Mesenchymal stem cell (in vitro differentiated cells and primary cell): Measurements from ENCODE around the gene SLC30A10.
"Not testable (repeated sequence)": the region's sequence is repeated elsewhere in the genome, so short reads cannot be mapped to it uniquely, and the experiment has no call there.

Source experiments
- DNase-seq: peaks from one replicate; pipeline ENCODE4 v3.0.0-alpha.2; 2013
- H2AFZ ChIP-seq: one replicate; pipeline ENCODE4 v1.6.1; 2013; ENCODE audit warnings: low read depth, mild to moderate bottlenecking, control low read depth, inconsistent platforms, low read length, moderate library complexity
- H2AK5ac ChIP-seq: 2 replicates; pipeline ENCODE4 v1.6.1; 2013; ENCODE audit warnings: low read length, moderate library complexity, mild to moderate bottlenecking, inconsistent platforms; ENCODE audit not compliant: severe bottlenecking
- H2BK120ac ChIP-seq: one replicate; pipeline ENCODE4 v1.6.1; 2013; ENCODE audit warnings: low read depth, mild to moderate bottlenecking, inconsistent platforms, low read length, moderate library complexity
- H2BK12ac ChIP-seq, 2 experiments: one replicate each; pipeline ENCODE4 v1.6.1; 2013; ENCODE audit warnings: inconsistent platforms in 2 of 2, low read length in 2 of 2, mild to moderate bottlenecking in 2 of 2, moderate library complexity in 2 of 2, control low read depth in 1 of 2
- H2BK15ac ChIP-seq: one replicate; pipeline ENCODE4 v1.6.1; 2013; ENCODE audit warnings: mild to moderate bottlenecking, low read depth, inconsistent platforms; ENCODE audit not compliant: poor library complexity, severe bottlenecking
- H2BK5ac ChIP-seq: 2 replicates; pipeline ENCODE4 v1.6.1; 2013; ENCODE audit warnings: low read depth, mild to moderate bottlenecking, low read length, control low read depth, inconsistent platforms; ENCODE audit not compliant: poor library complexity, severe bottlenecking
- H3K14ac ChIP-seq, 2 experiments: one replicate each; pipeline ENCODE4 v1.6.1; 2013; ENCODE audit warnings: inconsistent platforms in 2 of 2, low read length in 2 of 2, control low read depth in 1 of 2, mild to moderate bottlenecking in 1 of 2, moderate library complexity in 1 of 2
- H3K18ac ChIP-seq, 2 experiments: one replicate each; pipeline ENCODE4 v1.6.1; 2013; ENCODE audit warnings: inconsistent platforms in 2 of 2, low read length in 2 of 2, control low read depth in 1 of 2, low read depth in 1 of 2, mild to moderate bottlenecking in 1 of 2
- H3K23ac ChIP-seq, 2 experiments: one replicate each; pipeline ENCODE4 v1.6.1; 2013; ENCODE audit warnings: inconsistent platforms in 2 of 2, low read length in 2 of 2, mild to moderate bottlenecking in 2 of 2, moderate library complexity in 2 of 2, control low read depth in 1 of 2
- H3K27ac ChIP-seq: 2 replicates; pipeline ENCODE4 v1.5.1; 2013; ENCODE audit warnings: mild to moderate bottlenecking, moderate library complexity, low read length, control low read depth, inconsistent platforms; ENCODE audit not compliant: poor library complexity, severe bottlenecking
- H3K27me3 ChIP-seq, 2 experiments: 2 replicates each; pipeline versions ENCODE4 v1.6.1 to v1.7.0; 2013; ENCODE audit warnings: low read length in 2 of 2, mild to moderate bottlenecking in 2 of 2, moderate library complexity in 2 of 2, control low read depth in 1 of 2, inconsistent platforms in 1 of 2; ENCODE audit not compliant: control insufficient read depth in 1 of 2, insufficient read depth in 1 of 2
- H3K36me3 ChIP-seq, 2 experiments: 2 replicates each; pipeline versions ENCODE4 v1.6.1 to v1.7.0; 2013; ENCODE audit warnings: low read length in 2 of 2, control low read depth in 1 of 2, inconsistent platforms in 1 of 2, low read depth in 1 of 2, mild to moderate bottlenecking in 1 of 2; ENCODE audit not compliant: insufficient read depth in 2 of 2, control insufficient read depth in 1 of 2
- H3K4ac ChIP-seq, 2 experiments: one replicate each; pipeline ENCODE4 v1.6.1; 2013; ENCODE audit warnings: inconsistent platforms in 2 of 2, low read length in 2 of 2, mild to moderate bottlenecking in 2 of 2, moderate library complexity in 2 of 2, control low read depth in 1 of 2, low read depth in 1 of 2
- H3K4me1 ChIP-seq: 2 replicates; pipeline ENCODE4 v1.6.1; 2013; ENCODE audit warnings: low read depth, low read length, control low read depth; ENCODE audit not compliant: control insufficient read depth, insufficient read depth
- H3K4me2 ChIP-seq: 2 replicates; pipeline ENCODE4 v1.6.1; 2013; ENCODE audit warnings: low read length, mild to moderate bottlenecking, inconsistent platforms; ENCODE audit not compliant: poor library complexity, severe bottlenecking
- H3K4me3 ChIP-seq, 2 experiments: 2 replicates each; pipeline versions ENCODE4 v1.5.1 to v1.7.0; 2013; ENCODE audit warnings: low read length in 2 of 2, mild to moderate bottlenecking in 2 of 2, control low read depth in 1 of 2, low read depth in 1 of 2; ENCODE audit not compliant: insufficient read depth in 1 of 2
- H3K79me1 ChIP-seq: replicated peaks from 2 replicates; pipeline ENCODE4 v1.6.1; 2013; ENCODE audit warnings: mild to moderate bottlenecking, control low read depth, low read length, inconsistent platforms; ENCODE audit not compliant: poor library complexity, severe bottlenecking
- H3K9ac ChIP-seq: 2 replicates; pipeline ENCODE4 v1.7.0; 2013; ENCODE audit warnings: mild to moderate bottlenecking, low read length, moderate library complexity
- H3K9me3 ChIP-seq: 2 replicates; pipeline ENCODE4 v1.7.0; 2013; ENCODE audit warnings: mild to moderate bottlenecking, low read length; ENCODE audit not compliant: control insufficient read depth
- H4K8ac ChIP-seq: one replicate; pipeline ENCODE4 v1.6.1; 2013; ENCODE audit warnings: inconsistent platforms, mild to moderate bottlenecking, low read length, moderate library complexity
- H4K91ac ChIP-seq: one replicate; pipeline ENCODE4 v1.6.1; 2013; ENCODE audit warnings: mild to moderate bottlenecking, low read length, inconsistent platforms
- WGBS: methylation state at CpG from one replicate; pipeline ENCODE4 v1.1.7; 2013; ENCODE audit warnings: mixed read lengths; 5-methylcytosine and 5-hydroxymethylcytosine counted together

SLC30A10 gene

GRCh38 chr1:219940707-219941106 lies 12.3 kb upstream of the SLC30A10 start:
- WGBS = 44% methylated on average over 2 of the region's 3 CpGs

GRCh38 chr1:219938706-219939105 lies 10.3 kb upstream of the SLC30A10 start:
- peak; percentile 55 for DNase-seq

More at GRCh38 chr1:219940707-219941106, 12.3 kb upstream of the SLC30A10 start:
- no peak overlapping the region for H2BK15ac ChIP-seq
- H3K36me3 ChIP-seq = no peaks in the 10 kb centered on the region
- no peak overlapping the region for H3K4me2 ChIP-seq
- H3K4me3 ChIP-seq = no peak overlapping the region
- H3K27ac ChIP-seq = no peak overlapping the region
- no peak for DNase-seq
- H4K8ac ChIP-seq = no peak overlapping the region
- no peaks in the 10 kb centered on the region for H3K9me3 ChIP-seq
- peaks cover 4 to 28% of the 10 kb centered on the region in 2 experiments for H3K27me3 ChIP-seq
- H3K23ac ChIP-seq = no peak overlapping the region
- H2BK120ac ChIP-seq = no peak overlapping the region
- no peak overlapping the region for H2BK12ac ChIP-seq
- H4K91ac ChIP-seq = no peak overlapping the region
- H2AK5ac ChIP-seq = no peak overlapping the region
- no peak overlapping the region for H2BK5ac ChIP-seq
- no peak overlapping the region for H2AFZ ChIP-seq
- H3K9ac ChIP-seq = no peak overlapping the region
- H3K79me1 ChIP-seq = no peaks in the 10 kb centered on the region
- H3K14ac ChIP-seq = no peak overlapping the region
- no peak overlapping the region for H3K4ac ChIP-seq
- no peak overlapping the region for H3K18ac ChIP-seq
- peaks cover 8% of the 10 kb centered on the region for H3K4me1 ChIP-seq

GRCh38 chr1:219933763-219934162 lies 5.4 kb upstream of the SLC30A10 start:
- WGBS = 92% methylated on average over 11 of the region's 11 CpGs
- H3K4me3 ChIP-seq, H2AK5ac ChIP-seq, H4K91ac ChIP-seq, H4K8ac ChIP-seq, H3K23ac ChIP-seq, H3K27ac ChIP-seq, H3K4me2 ChIP-seq, H2BK120ac ChIP-seq, H2BK15ac ChIP-seq, H3K9ac ChIP-seq, H3K4ac ChIP-seq, H3K14ac ChIP-seq, H3K4me1 ChIP-seq, H2BK5ac ChIP-seq, H2AFZ ChIP-seq, H3K9me3 ChIP-seq, H2BK12ac ChIP-seq, DNase-seq, H3K18ac ChIP-seq, H3K36me3 ChIP-seq, H3K79me1 ChIP-seq: not testable (repeated sequence)
- peaks cover 8 to 35% of the 10 kb centered on the region in 2 experiments for H3K27me3 ChIP-seq

More at GRCh38 chr1:219938706-219939105, 10.3 kb upstream of the SLC30A10 start:
- H2BK12ac ChIP-seq = no peak overlapping the region
- no peak overlapping the region for H2BK15ac ChIP-seq
- no peak overlapping the region for H2AFZ ChIP-seq
- H3K27me3 ChIP-seq = peaks cover 4 to 32% of the 10 kb centered on the region in 2 experiments
- H4K91ac ChIP-seq = no peak overlapping the region
- H3K4ac ChIP-seq = no peak overlapping the region
- H2BK5ac ChIP-seq = no peak overlapping the region
- 17% methylated on average over 2 of the region's 2 CpGs for WGBS
- H3K36me3 ChIP-seq = no peaks in the 10 kb centered on the region
- no peak overlapping the region for H3K18ac ChIP-seq
- no peaks in the 10 kb centered on the region for H3K9me3 ChIP-seq
- no peak overlapping the region for H4K8ac ChIP-seq
- H3K23ac ChIP-seq = no peak overlapping the region
- H3K14ac ChIP-seq = no peak overlapping the region
- no peak overlapping the region for H2AK5ac ChIP-seq
- H3K79me1 ChIP-seq = no peaks in the 10 kb centered on the region
- H3K4me1 ChIP-seq = peaks cover 8% of the 10 kb centered on the region
- H3K27ac ChIP-seq = no peak overlapping the region
- H3K9ac ChIP-seq = no peak overlapping the region
- H2BK120ac ChIP-seq = no peak overlapping the region
- H3K4me3 ChIP-seq = no peak overlapping the region
- H3K4me2 ChIP-seq = no peak overlapping the region

- Histone ChIP-seq H3K14ac (no peak overlapping the region), H4K8ac (no peak overlapping the region), H2BK12ac (no peak overlapping the region), H3K4me1 (peaks cover 13% of the 10 kb centered on the region), H4K91ac (no peak overlapping the region), H3K9me3 (no peaks in the 10 kb centered on the region), H2AFZ (no peak overlapping the region), H3K27ac (no peak overlapping the region), H3K4me3 (no peak overlapping the region), H3K23ac (no peak overlapping the region), H3K18ac (no peak overlapping the region), H3K36me3 (no peaks in the 10 kb centered on the region), H3K27me3 (peaks cover 8 to 58% of the 10 kb centered on the region in 2 experiments), H3K4ac (no peak overlapping the region), H2BK15ac (no peak overlapping the region), H2BK5ac (no peak overlapping the region), H3K79me1 (no peaks in the 10 kb centered on the region), H3K4me2 (no peak overlapping the region), H3K9ac (no peak overlapping the region), H2BK120ac (no peak overlapping the region), H2AK5ac (no peak overlapping the region)
- no peak for DNase-seq
Observed at GRCh38 chr1:219931033-219931432, 2.7 kb upstream of the SLC30A10 start.
